H1 (cell line): Measurements from ENCODE around the gene STAMBPL1. TPM values are rescaled to one million over a fixed set of nuclear protein-coding genes. Genes with fewer than 3 reads are reported as not detected.
"Not testable (repeated sequence)": the region's sequence is repeated elsewhere in the genome, so short reads cannot be mapped to it uniquely, and the experiment has no call there.

Source experiments
- CTCF ChIA-PET: fragments of 300-600 bp; sonication (Branson Sonifier 250); formaldehyde crosslinking; loops from one replicate; lab custom pipeline; 2021; ENCODE audit not compliant: partially characterized antibody; lab: Charles Lee
- POLR2A ChIA-PET: fragments of 300-600 bp; sonication (Branson Sonifier 250); formaldehyde crosslinking; loops from one replicate; lab custom pipeline; 2021; ENCODE audit warnings: inconsistent platforms; ENCODE audit not compliant: partially characterized antibody; lab: Charles Lee
- DNase-seq, 2 experiments: peaks; one replicate each; pipeline versions ENCODE4 v3.0.0 to v3.0.0-alpha.2; 2010 to 2022; ENCODE audit warnings: low spot score in 2 of 2, low read depth in 1 of 2, mixed read lengths in 1 of 2
- FAIRE-seq: peaks from 2 replicates; lab custom pipeline; 2011; peaks lifted over from hg19 to GRCh38; lab: Jason Lieb, UNC
- H2AFZ ChIP-seq: 2 replicates; pipeline ENCODE4 v1.8.1; 2012; ENCODE audit warnings: low read length, inconsistent platforms
- H2AK5ac ChIP-seq: 2 replicates; pipeline ENCODE4 v1.6.1; 2013; ENCODE audit warnings: low read depth, low read length
- H2BK120ac ChIP-seq: replicated peaks from 2 replicates; pipeline ENCODE3; 2013; ENCODE audit warnings: low read depth, low read length, inconsistent platforms
- H2BK12ac ChIP-seq: 2 replicates; pipeline ENCODE4 v1.6.1; 2013; ENCODE audit warnings: low read depth, low read length
- H2BK15ac ChIP-seq: 2 replicates; pipeline ENCODE4 v1.6.1; 2013; ENCODE audit warnings: low read length
- H2BK20ac ChIP-seq: 2 replicates; pipeline ENCODE4 v1.6.1; 2013; ENCODE audit warnings: low read length
- H2BK5ac ChIP-seq: 2 replicates; pipeline ENCODE4 v1.6.1; 2013; ENCODE audit warnings: low read depth, low read length
- H3K14ac ChIP-seq: 2 replicates; pipeline ENCODE4 v1.6.1; 2013; ENCODE audit warnings: inconsistent platforms; ENCODE audit not compliant: insufficient read length
- H3K18ac ChIP-seq: 2 replicates; pipeline ENCODE4 v1.6.1; 2013; ENCODE audit warnings: low read length; ENCODE audit errors: extremely low read depth
- H3K23ac ChIP-seq: 2 replicates; pipeline ENCODE4 v1.6.1; 2013; ENCODE audit warnings: inconsistent platforms; ENCODE audit not compliant: insufficient read length
- H3K23me2 ChIP-seq: 2 replicates; pipeline ENCODE4 v1.6.1; 2013; ENCODE audit warnings: low read depth, low read length
- H3K27ac ChIP-seq: 2 replicates; pipeline ENCODE4 v1.6.1; 2011; ENCODE audit warnings: low read depth, low read length, inconsistent platforms
- H3K27me3 ChIP-seq, 4 experiments: replicated peaks in 1 of 4; 1 replicate in 1 of 4; 2 replicates in 3 of 4; pipeline versions ENCODE4 v1.6.1 to v1.8.1; 2011 to 2013; ENCODE audit warnings: low read length in 3 of 4, mild to moderate bottlenecking in 3 of 4, inconsistent platforms in 2 of 4, mixed read lengths in 2 of 4, moderate library complexity in 1 of 4; ENCODE audit not compliant: control insufficient read depth in 3 of 4, insufficient read depth in 3 of 4; ENCODE audit errors: extremely low read depth in 1 of 4
- H3K36me3 ChIP-seq, 4 experiments: 2 replicates each; pipeline versions ENCODE4 v1.6.1 to v1.8.1; 2011 to 2013; ENCODE audit warnings: mild to moderate bottlenecking in 4 of 4, low read length in 3 of 4, moderate library complexity in 2 of 4, control low read depth in 1 of 4, inconsistent platforms in 1 of 4; ENCODE audit not compliant: insufficient read depth in 4 of 4, control insufficient read depth in 2 of 4
- H3K4ac ChIP-seq: replicated peaks from 2 replicates; pipeline ENCODE3; 2013; ENCODE audit warnings: low read length, low read depth, mixed read lengths, inconsistent platforms; ENCODE audit not compliant: insufficient read length
- H3K4me1 ChIP-seq, 4 experiments: replicated peaks in 1 of 4; 1 replicate in 1 of 4; 2 replicates in 3 of 4; pipeline versions ENCODE4 v1.6.1 to v1.8.1; 2011 to 2013; ENCODE audit warnings: low read length in 3 of 4, inconsistent platforms in 2 of 4, mixed read lengths in 1 of 4; ENCODE audit not compliant: insufficient read depth in 4 of 4, control insufficient read depth in 3 of 4
- H3K4me2 ChIP-seq, 2 experiments: 2 replicates each; pipeline versions ENCODE4 v1.6.1 to v1.8.1; 2011 to 2013; ENCODE audit warnings: low read depth in 2 of 2, low read length in 2 of 2, control low read depth in 1 of 2, inconsistent platforms in 1 of 2, mild to moderate bottlenecking in 1 of 2; ENCODE audit not compliant: insufficient read depth in 1 of 2
- H3K4me3 ChIP-seq, 4 experiments: fragments of 200-600, 300-600 bp in 1 of 4; sonication (generic), shearing (Covaris generic), sonication (Bioruptor Twin) in 1 of 4; 2 replicates each; pipeline versions ENCODE4 v1.5.1 to v1.8.1; 2011 to 2016; ENCODE audit warnings: low read length in 4 of 4, low read depth in 3 of 4, control low read depth in 2 of 4, inconsistent platforms in 2 of 4, mild to moderate bottlenecking in 2 of 4, mixed read lengths in 1 of 4, moderate library complexity in 1 of 4; ENCODE audit not compliant: insufficient read depth in 2 of 4; ENCODE audit errors: extremely low read depth in 1 of 4
- H3K56ac ChIP-seq: replicated peaks from 2 replicates; pipeline ENCODE3; 2013; ENCODE audit warnings: low read depth, mild to moderate bottlenecking, mixed read lengths, low read length, inconsistent platforms; ENCODE audit not compliant: insufficient read length
- H3K79me1 ChIP-seq: 2 replicates; pipeline ENCODE4 v1.6.1; 2013; ENCODE audit warnings: low read depth, low read length, control low read depth
- H3K79me2 ChIP-seq, 2 experiments: 2 replicates each; pipeline versions ENCODE4 v1.6.1 to v1.8.1; 2012 to 2013; ENCODE audit warnings: low read length in 2 of 2, mild to moderate bottlenecking in 2 of 2, inconsistent platforms in 1 of 2; ENCODE audit not compliant: insufficient read depth in 2 of 2, control insufficient read depth in 1 of 2
- H3K9ac ChIP-seq, 4 experiments: replicated peaks in 1 of 4; 1 replicate in 1 of 4; 2 replicates in 3 of 4; pipeline versions ENCODE4 v1.6.1 to v1.8.1; 2011 to 2013; ENCODE audit warnings: low read depth in 3 of 4, low read length in 3 of 4, control low read depth in 2 of 4, mild to moderate bottlenecking in 2 of 4, moderate library complexity in 2 of 4, inconsistent platforms in 1 of 4; ENCODE audit errors: extremely low read depth in 1 of 4
- H3K9me3 ChIP-seq, 2 experiments: 2 replicates each; pipeline versions ENCODE4 v1.6.1 to v1.8.1; 2012 to 2013; ENCODE audit warnings: mild to moderate bottlenecking in 2 of 2, moderate library complexity in 2 of 2, control low read depth in 1 of 2, inconsistent platforms in 1 of 2, low read depth in 1 of 2, low read length in 1 of 2, mixed read lengths in 1 of 2; ENCODE audit not compliant: insufficient read depth in 2 of 2
- H4K20me1 ChIP-seq, 2 experiments: replicated peaks in 1 of 2; 2 replicates each; pipeline versions ENCODE3 to v1.8.1; 2011 to 2013; ENCODE audit warnings: inconsistent platforms in 2 of 2, low read length in 2 of 2, mild to moderate bottlenecking in 1 of 2; ENCODE audit not compliant: insufficient read depth in 2 of 2, control insufficient read depth in 1 of 2
- H4K5ac ChIP-seq: 2 replicates; pipeline ENCODE4 v1.6.1; 2013; ENCODE audit warnings: low read length, low read depth, mixed read lengths, inconsistent platforms; ENCODE audit not compliant: insufficient read length
- H4K8ac ChIP-seq: 2 replicates; pipeline ENCODE4 v1.8.0; 2013; ENCODE audit warnings: mild to moderate bottlenecking, moderate library complexity, low read length, inconsistent platforms; ENCODE audit not compliant: insufficient read depth; ENCODE audit errors: extremely low read depth
- H4K91ac ChIP-seq: replicated peaks from 2 replicates; pipeline ENCODE3; 2013; ENCODE audit warnings: low read length, mixed read lengths, inconsistent platforms; ENCODE audit not compliant: insufficient read length
- WGBS, 2 experiments: shearing (Covaris generic) in 1 of 2; methylation state at CpG; one replicate each; pipeline versions ENCODE4 v1.1.6 to v1.1.7; 2013 to 2015; ENCODE audit warnings: low lambda C conversion rate in 2 of 2, mixed read lengths in 2 of 2, inconsistent platforms in 1 of 2, low coverage in 1 of 2, missing lambda C conversion rate in 1 of 2; ENCODE audit not compliant: insufficient replicate concordance in 2 of 2, insufficient coverage in 1 of 2, insufficient read length in 1 of 2; ENCODE audit errors: extremely low coverage in 1 of 2, missing lambda C conversion rate in 1 of 2; 5-methylcytosine and 5-hydroxymethylcytosine counted together
- polyA plus RNA-seq, 7 experiments: library from polyadenylated mRNA; depleted of rRNA in 3 of 7; stranded (reverse) in 5 of 7; unstranded in 2 of 7; fragments of >200 nt in 5 of 7; fragments of 200-250 nt in 2 of 7; gene quantifications; 1 replicate in 5 of 7; 2 replicates in 1 of 7; 4 replicates in 1 of 7; pipeline versions ENCODE4 v1.2.1 to v1.2.3, GENCODE V29; 2011 to 2013; ENCODE audit warnings: missing spikeins in 2 of 7, mixed read lengths in 2 of 7
- total RNA-seq: library from RNA; stranded (reverse); fragmentation: NEBNext Ultra II Directional; extraction: Animal tissue kit (Norgen Biotek cat#: 25700); gene quantifications from 2 replicates; pipeline ENCODE4 v1.2.1, GENCODE V29; 2021

STAMBPL1 gene
- total and polyA plus RNA-seq, 2 of the 8 experiments (the other 6 are each of a cell fraction or from before 2014, with no cell fraction given): 5.5 TPM

- not testable (repeated sequence) for H3K56ac ChIP-seq
Observed at GRCh38 chr10:88932029-88932428, 52.0 kb downstream of the STAMBPL1 start.

More at GRCh38 chr10:88932029-88932428, 52.0 kb downstream of the STAMBPL1 start:
- ChIA-PET POLR2A (interaction anchor here (1.4 kb wide), 1 partner anchor 51 kb away, joined by 5 read pairs; the partner anchor contains the start of gene STAMBPL1), CTCF (interaction anchor here (0.6 to 9.1 kb wide), 53 partner anchors 8 to 339 kb away, joined by 3 to 279 read pairs (median 6); partner anchors contain the start of genes ANKRD22, CH25H and FAS)
- H4K5ac ChIP-seq, H4K91ac ChIP-seq, H3K9me3 ChIP-seq, H3K23ac ChIP-seq, H2BK12ac ChIP-seq, H3K27ac ChIP-seq, H3K18ac ChIP-seq, H2AFZ ChIP-seq, H3K4ac ChIP-seq, DNase-seq, H3K4me2 ChIP-seq, H3K4me1 ChIP-seq, H3K36me3 ChIP-seq, H3K27me3 ChIP-seq, H3K79me2 ChIP-seq, H3K14ac ChIP-seq, H3K23me2 ChIP-seq, H3K79me1 ChIP-seq, H2BK5ac ChIP-seq, H4K20me1 ChIP-seq, H2BK120ac ChIP-seq, H3K4me3 ChIP-seq, H2BK20ac ChIP-seq, H2BK15ac ChIP-seq, H2AK5ac ChIP-seq, H3K9ac ChIP-seq, H4K8ac ChIP-seq, FAIRE-seq: not testable (repeated sequence)
- WGBS, 2 experiments: 91% methylated on average over 5 of the region's 5 CpGs; no CpG with 5 or more reads in 1 of the 2 experiments
